BLaER1 treated with 17β-estradiol and CSF1 and Interleukin-3, amounts not matched to agents 10 nM and 100 nM (cell line): ENCODE measurements around the gene IDE.

Experiments used
- H3K27ac ChIP-seq, 11 experiments: shearing (Covaris generic); formaldehyde crosslinking; 2 replicates each; pipeline ENCODE4 v1.8.1; 2022
- H3K27me3 ChIP-seq, 11 experiments: shearing (Covaris generic); formaldehyde crosslinking; 2 replicates each; pipeline ENCODE4 v1.8.1; 2022
- H3K36me3 ChIP-seq, 11 experiments: shearing (Covaris generic); formaldehyde crosslinking; 2 replicates each; pipeline ENCODE4 v1.8.1; 2022
- H3K4me1 ChIP-seq, 10 experiments: shearing (Covaris generic); formaldehyde crosslinking; 2 replicates each; pipeline ENCODE4 v1.8.1; 2022
- H3K4me2 ChIP-seq, 11 experiments: shearing (Covaris generic); formaldehyde crosslinking; 2 replicates each; pipeline ENCODE4 v1.8.1; 2022
- H3K4me3 ChIP-seq, 10 experiments: shearing (Covaris generic); formaldehyde crosslinking; 2 replicates each; pipeline ENCODE4 v1.8.1; 2022
- H3K9ac ChIP-seq, 11 experiments: shearing (Covaris generic); formaldehyde crosslinking; 2 replicates each; pipeline ENCODE4 v1.8.1; 2022
- H3K9me3 ChIP-seq, 11 experiments: shearing (Covaris generic); formaldehyde crosslinking; replicated peaks in 1 of 11; 2 replicates each; pipeline ENCODE4 v1.8.1; 2022
- H4K20me1 ChIP-seq, 11 experiments: shearing (Covaris generic); formaldehyde crosslinking; 2 replicates each; pipeline ENCODE4 v1.8.1; 2022
- Cebpa-rat ChIP-seq, 11 experiments: shearing (Covaris generic); IDR thresholded peaks; 2 replicates each; pipeline ENCODE4 v1.8.1; 2022

Gene IDE

DNA sequence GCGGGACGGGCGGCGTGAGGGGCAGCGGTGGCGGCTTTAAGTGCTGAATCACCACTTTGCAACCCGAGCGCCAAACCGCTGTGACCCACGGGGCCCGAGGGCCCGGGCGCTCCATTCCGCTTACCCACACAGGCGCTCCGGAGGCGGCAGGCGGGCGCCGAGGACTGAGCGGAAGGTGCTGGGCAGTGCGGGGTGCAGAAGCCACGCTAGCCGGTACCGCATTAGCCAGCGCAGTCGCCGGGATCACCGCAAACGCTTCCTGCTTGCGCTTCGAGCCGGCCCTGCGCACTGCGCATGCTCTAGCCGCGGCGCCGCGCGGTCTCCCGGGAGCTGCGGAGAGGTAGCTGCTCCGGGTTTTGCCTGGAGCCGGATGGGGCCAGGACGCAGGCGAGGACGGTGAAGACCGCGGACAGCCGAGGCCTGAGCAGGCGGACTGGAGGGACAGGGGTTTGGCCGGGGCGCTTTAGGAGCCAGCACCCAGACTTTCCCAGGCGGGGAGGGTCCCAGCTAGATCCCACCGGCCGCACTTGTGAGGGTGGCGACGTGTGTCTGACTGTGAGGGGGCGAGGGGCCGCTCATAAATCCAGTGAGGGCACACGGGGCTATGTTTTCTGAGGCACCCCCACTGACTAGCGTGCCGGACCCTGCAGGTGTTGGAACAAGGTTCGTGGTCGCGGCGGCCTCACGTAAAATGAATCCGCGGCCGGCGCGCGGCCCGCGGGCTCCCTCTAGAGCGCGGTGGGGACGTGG, at the start of gene IDE:
Gene IDE, minus strand, starts transcription at position 296 of the 750 bp plus-strand sequence. Its CDS starts 74 bp downstream, at position 222.
- peaks cover 9 to 14% (median 10%) of the 10 kb centered on the region in 11 experiments; a peak in 18 of 22 replicates for H3K36me3 ChIP-seq
- H3K9ac ChIP-seq, result peak within 1 kb of the TSS; percentile 85 to 96 (median 94)
- no peaks in the 10 kb centered on the region for H3K27me3 ChIP-seq
- H3K27ac ChIP-seq, result peak within 1 kb of the TSS; percentile 79 to 96 (median 92)
- H3K4me2 ChIP-seq, result peak within 1 kb of the TSS; percentile 87 to 97 (median 94)
- no peak for TF ChIP-seq Cebpa-rat (IDR thresholded peaks at IDR 0.05)
- H3K4me3 ChIP-seq, result peak within 1 kb of the TSS; percentile 80 to 95 (median 86)
- H3K9me3 ChIP-seq, result no peaks in the 10 kb centered on the region
- H3K4me1 ChIP-seq, result peaks cover 33 to 50% (median 42%) of the 10 kb centered on the region in 10 experiments
- peaks cover 18 to 44% (median 38%) of the 10 kb centered on the region in 11 experiments; a peak in 21 of 22 replicates for H4K20me1 ChIP-seq

DNA sequence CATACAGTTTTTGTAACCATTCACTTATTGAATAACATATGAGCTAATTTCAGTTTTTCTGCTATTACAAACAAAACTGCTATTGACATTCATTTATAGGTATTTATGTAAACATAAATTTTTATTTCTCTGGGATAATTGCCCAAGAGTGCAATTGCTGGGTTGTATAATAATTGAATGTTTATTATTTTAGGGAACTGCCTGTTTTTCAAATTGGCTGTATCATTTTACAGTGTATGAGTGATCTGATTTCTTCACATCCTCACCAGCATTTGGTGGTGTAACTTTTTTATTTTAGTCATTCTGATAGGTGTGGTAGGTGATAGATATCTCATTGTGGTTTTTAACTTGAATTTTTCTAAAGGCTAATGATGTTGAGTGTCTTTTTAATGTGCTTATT, 45.5 kb upstream of the IDE start:
- H3K36me3 ChIP-seq, result peaks cover 27 to 100% (median 98%) of the 10 kb centered on the region in 11 experiments
- TF ChIP-seq Cebpa-rat (IDR thresholded peaks at IDR 0.05), result no peak
- H3K4me3 ChIP-seq, result no peak overlapping the region
- no peaks in the 10 kb centered on the region for H3K4me1 ChIP-seq
- no peak overlapping the region for H3K4me2 ChIP-seq
- H3K27me3 ChIP-seq, result no peaks in the 10 kb centered on the region
- peaks cover 0 to 10% (median 0%) of the 10 kb centered on the region in 11 experiments; a peak in 5 of 22 replicates for H4K20me1 ChIP-seq
- H3K9ac ChIP-seq, result no peak overlapping the region
- peaks cover 0 to 7% (median 4%) of the 10 kb centered on the region in 11 experiments; a peak in 3 of 22 replicates for H3K9me3 ChIP-seq
- no peak overlapping the region for H3K27ac ChIP-seq

DNA sequence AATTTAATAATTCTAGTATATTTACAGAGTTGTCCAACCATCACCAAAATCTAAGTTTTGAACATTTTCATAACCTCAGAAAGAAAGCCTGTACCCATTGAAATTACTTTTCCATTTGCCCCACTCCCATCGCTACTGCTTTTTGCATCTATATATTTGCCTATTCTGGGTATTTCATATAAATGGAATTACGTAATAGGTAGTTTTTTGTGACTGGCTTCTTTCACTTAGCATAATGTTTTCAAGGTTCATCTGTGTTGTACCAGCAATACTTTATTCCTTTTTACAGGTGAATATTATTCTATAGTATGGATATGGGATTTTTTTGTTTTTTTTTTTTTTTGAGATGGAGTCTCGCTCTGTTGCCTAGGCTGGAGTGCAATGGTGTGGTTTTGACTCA, 41.6 kb upstream of the IDE start:
- H3K9me3 ChIP-seq, result 0 out of 22 replicates have a peak, but pooled peaks cover 0 to 1% (median 0%) of the 10 kb centered on the region in 11 experiments
- H3K4me3 ChIP-seq, result no peak overlapping the region
- H3K4me1 ChIP-seq, result no peaks in the 10 kb centered on the region
- peaks cover under 1 to 100% (median 95%) of the 10 kb centered on the region in 11 experiments; a peak in 21 of 22 replicates for H3K36me3 ChIP-seq
- peaks cover 0 to 14% (median 0%) of the 10 kb centered on the region in 11 experiments; a peak in 6 of 22 replicates for H4K20me1 ChIP-seq
- H3K27me3 ChIP-seq, result no peaks in the 10 kb centered on the region
- 0 out of 22 replicates have a peak, but pooled peaks of 1 of the 11 experiments have one; percentile 39 for TF ChIP-seq Cebpa-rat (IDR thresholded peaks at IDR 0.05)
- H3K27ac ChIP-seq, result no peak overlapping the region
- H3K9ac ChIP-seq, result no peak overlapping the region
- no peak overlapping the region for H3K4me2 ChIP-seq

DNA sequence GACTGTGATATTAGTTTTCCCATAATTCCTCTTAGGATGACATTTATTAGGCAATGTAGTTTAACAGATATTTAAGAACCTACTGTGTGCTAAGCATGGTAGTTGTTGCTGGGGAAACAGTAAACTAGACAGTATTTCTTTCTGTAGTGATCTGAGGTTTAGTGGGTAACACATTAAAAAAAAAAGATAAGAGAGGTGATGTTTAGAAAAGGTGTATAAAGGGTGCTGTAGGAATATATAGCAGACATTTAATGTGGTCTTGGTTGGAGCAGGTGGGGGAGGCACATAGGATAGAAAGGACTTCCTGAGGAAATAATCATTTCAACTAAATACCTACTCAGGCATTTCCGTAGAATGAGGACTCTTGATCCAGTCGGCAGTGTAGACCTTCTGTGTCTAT, 30.9 kb upstream of the IDE start:
- peaks cover 0 to 82% (median 67%) of the 10 kb centered on the region in 11 experiments; a peak in 19 of 22 replicates for H3K36me3 ChIP-seq

DNA sequence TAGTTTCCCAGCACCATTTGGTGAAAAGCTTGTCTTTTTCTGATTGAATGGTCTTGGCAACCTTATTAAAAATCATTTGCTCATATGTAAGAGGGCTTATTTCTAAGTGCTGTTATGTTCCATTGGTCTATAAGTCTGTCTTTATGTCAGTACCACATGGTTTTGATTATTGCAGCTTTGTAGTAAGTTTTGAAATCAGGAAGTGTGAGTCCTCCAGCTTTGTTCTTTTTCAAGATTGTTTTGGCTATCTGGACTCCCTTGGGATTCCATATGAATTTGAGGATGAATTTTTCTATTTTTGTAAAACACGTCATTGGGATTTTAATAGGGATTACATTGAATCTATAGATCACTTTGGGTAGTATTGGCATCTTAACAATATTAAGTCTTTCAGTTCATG, 24.4 kb upstream of the IDE start:
- Histone ChIP-seq H3K9ac (no peak overlapping the region), H3K9me3 (peaks cover 0 to 49% (median 28%) of the 10 kb centered on the region in 11 experiments; a peak in 19 of 22 replicates), H4K20me1 (peaks cover 0 to 49% (median 26%) of the 10 kb centered on the region in 11 experiments; a peak in 13 of 22 replicates), H3K4me3 (no peak overlapping the region), H3K27me3 (no peaks in the 10 kb centered on the region), H3K4me1 (peaks cover 17 to 58% (median 42%) of the 10 kb centered on the region in 10 experiments), H3K36me3 (peaks cover 0 to 72% (median 47%) of the 10 kb centered on the region in 11 experiments; a peak in 16 of 22 replicates), H3K27ac (no peak overlapping the region), H3K4me2 (0 out of 22 replicates have a peak overlapping the region, but pooled peaks of 1 of the 11 experiments have one; percentile 5)
- TF ChIP-seq Cebpa-rat (IDR thresholded peaks at IDR 0.05), result no peak

More for the DNA sequence above, 30.9 kb upstream of the IDE start:
- Histone ChIP-seq H3K27me3 (no peaks in the 10 kb centered on the region), H3K4me2 (peak overlapping the region in 9 of 11 experiments; percentile 3 to 58 (median 19); a peak in 10 of 22 replicates), H3K4me3 (no peak overlapping the region), H3K4me1 (peaks cover 10 to 45% (median 27%) of the 10 kb centered on the region in 10 experiments), H3K27ac (no peak overlapping the region), H3K9ac (no peak overlapping the region), H4K20me1 (peaks cover 0 to 82% (median 54%) of the 10 kb centered on the region in 11 experiments; a peak in 14 of 22 replicates), H3K9me3 (peaks cover 0 to 22% (median 3%) of the 10 kb centered on the region in 11 experiments; a peak in 8 of 22 replicates)
- no peak for TF ChIP-seq Cebpa-rat (IDR thresholded peaks at IDR 0.05)

DNA sequence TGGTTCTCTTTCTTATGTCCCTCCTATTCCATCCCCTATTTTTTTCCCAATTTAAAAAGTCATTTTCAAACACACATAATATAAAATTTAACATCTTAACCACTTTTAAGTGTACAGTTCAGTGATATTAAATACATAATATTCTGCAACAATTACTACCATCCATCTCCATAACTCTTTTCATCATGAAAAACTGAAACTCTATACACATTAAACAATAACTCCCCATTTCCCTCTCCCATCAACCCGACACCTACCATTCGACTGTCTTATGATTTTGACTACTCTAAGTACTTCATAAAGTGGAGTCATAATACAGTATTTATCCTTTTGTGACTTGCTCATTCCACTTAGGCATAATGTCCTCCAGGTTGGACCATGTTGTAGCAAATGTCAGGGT, 21.6 kb upstream of the IDE start:
- TF ChIP-seq Cebpa-rat (IDR thresholded peaks at IDR 0.05), result no peak
- Histone ChIP-seq H3K4me1 (peaks cover 32 to 47% (median 41%) of the 10 kb centered on the region in 10 experiments), H3K27ac (peak overlapping the region in 2 of 11 experiments; percentile 35 to 96; a peak in 1 of 22 replicates), H3K9me3 (peaks cover 0 to 33% (median 26%) of the 10 kb centered on the region in 11 experiments; a peak in 18 of 22 replicates), H3K36me3 (peaks cover 0 to 55% (median 34%) of the 10 kb centered on the region in 11 experiments; a peak in 16 of 22 replicates), H3K9ac (peak overlapping the region in 7 of 11 experiments; percentile 79 to 97 (median 94); a peak in 7 of 22 replicates), H3K4me2 (peak overlapping the region; percentile 73 to 96 (median 85); a peak in 21 of 22 replicates), H3K4me3 (peak overlapping the region in 8 of 10 experiments; percentile 78 to 98 (median 90); a peak in 8 of 20 replicates), H3K27me3 (no peaks in the 10 kb centered on the region), H4K20me1 (peaks cover 0 to 39% (median 14%) of the 10 kb centered on the region in 11 experiments; a peak in 10 of 22 replicates)

DNA sequence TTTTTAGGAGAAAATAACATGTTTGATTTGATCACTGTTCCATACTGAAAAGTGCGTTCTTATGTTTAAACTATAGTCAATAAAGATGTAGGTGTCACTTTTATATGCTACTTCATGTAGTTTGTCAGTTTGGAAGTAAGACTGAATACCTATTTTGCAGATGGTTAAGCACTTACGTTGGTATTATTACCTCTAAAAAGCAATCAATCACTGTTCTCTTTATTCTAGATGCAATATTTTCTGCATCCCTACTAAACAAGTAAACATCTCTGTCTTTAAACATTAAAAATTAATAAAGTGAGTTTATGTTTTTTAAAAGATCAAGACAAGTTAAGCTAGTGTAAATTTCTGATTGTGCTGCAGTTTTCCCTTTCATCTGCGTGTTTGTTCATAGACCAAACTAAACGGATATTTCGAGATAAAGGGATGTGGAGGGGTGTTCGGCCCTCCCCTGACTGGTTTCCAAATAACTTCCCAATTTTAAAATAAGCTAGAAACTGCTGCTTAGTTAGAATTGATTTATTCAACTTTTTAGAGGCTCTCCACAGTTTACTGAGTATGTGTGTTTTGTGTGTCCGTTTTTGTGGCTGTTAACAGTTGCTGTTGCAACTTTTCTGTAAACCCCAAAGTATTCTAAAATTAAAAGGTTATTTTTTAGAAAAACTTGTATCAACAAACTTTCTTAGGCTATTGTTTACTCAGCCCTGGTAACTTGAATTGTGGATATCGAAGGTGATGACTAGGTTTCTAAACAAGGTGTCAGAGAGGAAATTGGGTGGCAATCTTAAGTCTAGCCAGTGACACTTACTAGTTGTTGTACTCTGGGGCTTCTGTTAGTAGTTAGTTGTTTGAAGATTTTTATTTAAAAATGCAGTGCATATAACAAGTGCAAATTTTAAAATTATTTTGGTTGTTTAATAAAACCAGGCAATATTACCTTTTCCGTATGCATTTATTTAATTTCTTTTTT, 20.0 kb upstream of the IDE start:
- no peaks in the 10 kb centered on the region for H3K27me3 ChIP-seq
- H3K4me2 ChIP-seq, result peak overlapping the region; percentile 73 to 96 (median 85)
- peaks cover 0 to 39% (median 21%) of the 10 kb centered on the region in 11 experiments; a peak in 16 of 22 replicates for H3K36me3 ChIP-seq
- H3K9me3 ChIP-seq, result peaks cover 0 to 25% (median 22%) of the 10 kb centered on the region in 11 experiments; a peak in 18 of 22 replicates
- H3K9ac ChIP-seq, result peak overlapping the region; percentile 79 to 97 (median 94)
- TF ChIP-seq Cebpa-rat (IDR thresholded peaks at IDR 0.05), result no peak
- H3K27ac ChIP-seq, result peak overlapping the region; percentile 19 to 97 (median 93); a peak in 21 of 22 replicates
- peaks cover 0 to 29% (median 11%) of the 10 kb centered on the region in 11 experiments; a peak in 10 of 22 replicates for H4K20me1 ChIP-seq
- peaks cover 38 to 54% (median 46%) of the 10 kb centered on the region in 10 experiments for H3K4me1 ChIP-seq
- H3K4me3 ChIP-seq, result peak overlapping the region; percentile 78 to 98 (median 90)
